ENCODE measurements around the gene ARHGAP1.

DNA sequence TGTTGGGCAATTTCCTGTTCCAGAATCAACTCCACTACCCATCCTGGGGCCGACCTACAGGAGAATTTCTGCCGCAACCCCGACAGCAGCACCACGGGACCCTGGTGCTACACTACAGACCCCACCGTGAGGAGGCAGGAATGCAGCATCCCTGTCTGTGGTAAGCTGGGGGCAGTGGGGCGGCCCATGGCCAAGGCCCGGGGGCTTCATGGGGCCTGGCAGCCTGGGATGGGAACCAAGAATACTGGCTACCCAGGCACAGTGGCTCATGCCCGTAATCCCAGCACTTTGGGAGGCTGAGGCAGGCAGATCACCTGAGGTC is 22.9 kb upstream of the ARHGAP1 start:
- TF ChIP-seq YY1 (IDR thresholded peaks at IDR 0.05; ENCODE audit: insufficient read depth, insufficient read length) (no peak), ZNF274 (IDR thresholded peaks at IDR 0.05; ENCODE audit: low read depth, low read length) (no peak), SUZ12 (IDR thresholded peaks at IDR 0.05; ENCODE audit: extremely low read depth, insufficient read depth, insufficient read length) (no peak)
